K562 (cell line): ENCODE measurements around the gene TMEM154. TPM values are rescaled to one million over a fixed set of nuclear protein-coding genes. Genes with fewer than 3 reads are reported as not detected.

Source experiments
- ELF4 ChIP-seq: fragments of 450-650 bp; formaldehyde crosslinking; IDR thresholded peaks from 2 replicates; pipeline ENCODE4 v1.4.0; 2022; ENCODE audit warnings: missing genetic modification characterization
- EP300 ChIP-seq: IDR thresholded peaks from 2 replicates; pipeline ENCODE4 v1.6.1; 2012; ENCODE audit warnings: low read length, improper control_type of control experiment
- EP400 ChIP-seq: fragments of 450-650 bp; IDR thresholded peaks from 2 replicates; pipeline ENCODE4 v1.6.1; 2017; ENCODE audit warnings: antibody characterized with exemption, mild to moderate bottlenecking, moderate library complexity
- HDAC3 ChIP-seq: fragments of 450-650 bp; IDR thresholded peaks from 2 replicates; pipeline ENCODE4 v1.6.1; 2018; ENCODE audit warnings: borderline replicate concordance, mild to moderate bottlenecking, moderate library complexity; ENCODE audit not compliant: partially characterized antibody
- MTA2 ChIP-seq: fragments of 450-650 bp; IDR thresholded peaks from 2 replicates; pipeline ENCODE4 v1.6.1; 2016; ENCODE audit warnings: low read depth
- NCOA6 ChIP-seq: fragments of 450-650 bp; IDR thresholded peaks from 2 replicates; pipeline ENCODE4 v1.6.1; 2017; ENCODE audit warnings: mild to moderate bottlenecking
- PURB ChIP-seq: sonication (generic); formaldehyde crosslinking; IDR thresholded peaks from 2 replicates; pipeline ENCODE4 v1.9.0; 2021; ENCODE audit warnings: low read depth, mild to moderate bottlenecking, missing genetic modification reagents
- RBM34 ChIP-seq: fragments of 200-400 bp; formaldehyde crosslinking; IDR thresholded peaks from 2 replicates; pipeline ENCODE4 v1.6.1; 2018; ENCODE audit warnings: low read length, borderline replicate concordance; ENCODE audit not compliant: insufficient read depth
- SMARCA4 ChIP-seq: fragments of 450-650 bp; IDR thresholded peaks from 2 replicates; pipeline ENCODE4 v1.6.1; 2016
- SMARCB1 ChIP-seq: IDR thresholded peaks from 2 replicates; pipeline ENCODE4 v1.6.1; 2011; ENCODE audit warnings: improper control_type of control experiment, low read depth; ENCODE audit not compliant: insufficient read length
- SREBF2 ChIP-seq: sonication (generic); formaldehyde crosslinking; IDR thresholded peaks from 2 replicates; pipeline ENCODE4 v1.4.0; 2020; ENCODE audit warnings: mild to moderate bottlenecking, missing genetic modification reagents
- SRF ChIP-seq, 2 experiments: fragments of 250-450, 450-650 bp in 1 of 2; sonication (Bioruptor Pico) in 1 of 2; sonication (generic) in 1 of 2; formaldehyde crosslinking; IDR thresholded peaks; 2 replicates each; pipeline versions ENCODE4 v1.5.0 to v1.5.1; 2020 to 2022; ENCODE audit warnings: mild to moderate bottlenecking in 1 of 2, missing genetic modification reagents in 1 of 2
- SRSF1 ChIP-seq: fragments of 200-400 bp; formaldehyde crosslinking; IDR thresholded peaks from 2 replicates; pipeline ENCODE4 v1.6.1; 2017; ENCODE audit warnings: mild to moderate bottlenecking, low read depth, low read length, moderate library complexity
- TARDBP ChIP-seq: fragments of 450-650 bp; IDR thresholded peaks from 2 replicates; pipeline ENCODE4 v1.6.1; 2016
- ZBED1 ChIP-seq: IDR thresholded peaks from 2 replicates; pipeline ENCODE4 v1.6.1; 2014
- ZC3H4 ChIP-seq: sonication (generic); formaldehyde crosslinking; IDR thresholded peaks from 2 replicates; pipeline ENCODE4 v1.9.0; 2021; ENCODE audit warnings: missing genetic modification reagents, borderline replicate concordance
- ZC3H8 ChIP-seq: fragments of 450-650 bp; IDR thresholded peaks from 2 replicates; pipeline ENCODE4 v1.6.1; 2017
- ZNF551 ChIP-seq: fragments of 250-450 bp; sonication (Bioruptor Pico); IDR thresholded peaks from 2 replicates; pipeline ENCODE4 v1.5.0; 2021; ENCODE audit warnings: mild to moderate bottlenecking, moderate library complexity
- ZNF785 ChIP-seq: fragments of 250-450 bp; sonication (Bioruptor Pico); IDR thresholded peaks from 2 replicates; pipeline ENCODE4 v1.4.0; 2020; ENCODE audit warnings: mild to moderate bottlenecking
- polyA plus RNA-seq, 8 experiments: library from polyadenylated mRNA; depleted of rRNA in 4 of 8; stranded (reverse) in 5 of 8; unstranded in 3 of 8; fragments of >200 nt; fragmentation: Nextera tagmentation in 2 of 8; fragmentation: Illumina TruSeq in 1 of 8; extraction: Ambion mirVana in 2 of 8; extraction: Trizol in 1 of 8; gene quantifications; 2 replicates each; pipeline versions ENCODE4 v1.2.1 to v1.2.3, GENCODE V29; 2011 to 2014; ENCODE audit warnings: inconsistent platforms in 1 of 8, missing spikeins in 1 of 8
- total RNA-seq, 7 experiments: library from RNA; depleted of rRNA in 6 of 7; stranded (reverse); fragments of >200 nt in 6 of 7; fragmentation: Illumina TruSeq in 2 of 7; extraction: Trizol in 2 of 7; gene quantifications; 2 replicates each; pipeline versions ENCODE4 v1.2.1 to v1.2.3, GENCODE V29; 2011 to 2021; ENCODE audit warnings: low replicate concordance in 1 of 7
- TF ChIP-seq, protein P1 (sequence below): sonication (generic); formaldehyde crosslinking; IDR thresholded peaks from 2 replicates; pipeline ENCODE4 v1.8.1; 2023; ENCODE audit warnings: missing genetic modification reagents, mild to moderate bottlenecking, borderline replicate concordance
- TF ChIP-seq, protein P2 (sequence below): fragments of 200-800 bp; sonication (Bioruptor generic); IDR thresholded peaks from 2 replicates; pipeline ENCODE4 v1.6.1; 2017; ENCODE audit warnings: missing genetic modification characterization, missing compliant biosample characterization
- TF ChIP-seq, protein P3 (sequence below), 3 experiments: fragments of 200-800 bp in 1 of 3; sonication (Bioruptor generic) in 1 of 3; sonication (generic) in 1 of 3; formaldehyde crosslinking in 1 of 3; IDR thresholded peaks; 2 replicates each; pipeline versions ENCODE4 v1.6.1 to v1.8.0; 2016 to 2022; ENCODE audit warnings: mild to moderate bottlenecking in 2 of 3, missing compliant biosample characterization in 2 of 3, missing genetic modification characterization in 2 of 3, missing genetic modification reagents in 1 of 3
- TF ChIP-seq, protein P4 (sequence below): fragments of 250-450 bp; sonication (Bioruptor Pico); IDR thresholded peaks from 2 replicates; pipeline ENCODE4 v1.8.0; 2022; ENCODE audit warnings: moderate library complexity, mild to moderate bottlenecking, inconsistent platforms

The TMEM154 gene
- total and polyA plus RNA-seq, 9 of the 15 experiments (the other 6 are each of a cell fraction or from before 2014, with no cell fraction given), result 0.13 to 1.8 (median 0.58) TPM

DNA sequence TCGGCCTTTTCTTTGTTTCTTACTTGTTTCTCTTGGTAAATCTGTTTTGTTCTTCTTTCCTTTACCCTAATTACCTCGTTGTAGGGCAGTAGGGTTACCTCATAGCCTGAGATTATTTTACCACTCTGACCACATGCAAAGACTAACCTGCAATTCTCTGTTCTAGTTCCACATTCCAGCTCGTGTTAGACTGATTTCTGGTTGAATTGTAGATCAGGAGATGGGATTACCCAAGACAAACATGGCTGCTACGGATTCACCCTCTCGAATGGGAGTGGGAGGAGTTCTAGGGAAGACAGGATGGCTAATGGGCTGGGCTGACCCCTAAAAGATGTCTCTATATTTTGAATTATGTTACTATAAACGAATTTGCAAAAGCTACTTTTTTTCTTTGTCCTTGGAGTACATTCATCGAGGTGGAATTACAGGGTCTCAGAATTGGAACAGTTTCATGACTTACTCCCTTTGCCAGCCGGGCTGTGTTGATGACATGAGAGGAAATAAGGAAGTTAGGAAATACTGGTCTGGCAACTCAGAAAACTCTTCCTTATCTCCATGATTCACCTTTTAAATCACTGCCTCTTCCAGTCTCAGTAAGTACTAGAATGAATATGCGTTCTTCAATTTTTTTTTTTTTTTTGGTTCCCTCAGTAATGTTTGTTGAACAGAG, 107.2 kb downstream of the TMEM154 start (continued):
- TF ChIP-seq, protein P1, sequence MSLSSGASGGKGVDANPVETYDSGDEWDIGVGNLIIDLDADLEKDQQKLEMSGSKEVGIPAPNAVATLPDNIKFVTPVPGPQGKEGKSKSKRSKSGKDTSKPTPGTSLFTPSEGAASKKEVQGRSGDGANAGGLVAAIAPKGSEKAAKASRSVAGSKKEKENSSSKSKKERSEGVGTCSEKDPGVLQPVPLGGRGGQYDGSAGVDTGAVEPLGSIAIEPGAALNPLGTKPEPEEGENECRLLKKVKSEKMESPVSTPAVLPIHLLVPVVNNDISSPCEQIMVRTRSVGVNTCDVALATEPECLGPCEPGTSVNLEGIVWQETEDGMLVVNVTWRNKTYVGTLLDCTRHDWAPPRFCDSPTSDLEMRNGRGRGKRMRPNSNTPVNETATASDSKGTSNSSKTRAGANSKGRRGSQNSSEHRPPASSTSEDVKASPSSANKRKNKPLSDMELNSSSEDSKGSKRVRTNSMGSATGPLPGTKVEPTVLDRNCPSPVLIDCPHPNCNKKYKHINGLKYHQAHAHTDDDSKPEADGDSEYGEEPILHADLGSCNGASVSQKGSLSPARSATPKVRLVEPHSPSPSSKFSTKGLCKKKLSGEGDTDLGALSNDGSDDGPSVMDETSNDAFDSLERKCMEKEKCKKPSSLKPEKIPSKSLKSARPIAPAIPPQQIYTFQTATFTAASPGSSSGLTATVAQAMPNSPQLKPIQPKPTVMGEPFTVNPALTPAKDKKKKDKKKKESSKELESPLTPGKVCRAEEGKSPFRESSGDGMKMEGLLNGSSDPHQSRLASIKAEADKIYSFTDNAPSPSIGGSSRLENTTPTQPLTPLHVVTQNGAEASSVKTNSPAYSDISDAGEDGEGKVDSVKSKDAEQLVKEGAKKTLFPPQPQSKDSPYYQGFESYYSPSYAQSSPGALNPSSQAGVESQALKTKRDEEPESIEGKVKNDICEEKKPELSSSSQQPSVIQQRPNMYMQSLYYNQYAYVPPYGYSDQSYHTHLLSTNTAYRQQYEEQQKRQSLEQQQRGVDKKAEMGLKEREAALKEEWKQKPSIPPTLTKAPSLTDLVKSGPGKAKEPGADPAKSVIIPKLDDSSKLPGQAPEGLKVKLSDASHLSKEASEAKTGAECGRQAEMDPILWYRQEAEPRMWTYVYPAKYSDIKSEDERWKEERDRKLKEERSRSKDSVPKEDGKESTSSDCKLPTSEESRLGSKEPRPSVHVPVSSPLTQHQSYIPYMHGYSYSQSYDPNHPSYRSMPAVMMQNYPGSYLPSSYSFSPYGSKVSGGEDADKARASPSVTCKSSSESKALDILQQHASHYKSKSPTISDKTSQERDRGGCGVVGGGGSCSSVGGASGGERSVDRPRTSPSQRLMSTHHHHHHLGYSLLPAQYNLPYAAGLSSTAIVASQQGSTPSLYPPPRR (CRISPR knock-in tag), result no peak
- no peak for TF ChIP-seq ZNF551 (CRISPR knock-in tag)
- TF ChIP-seq ZC3H8, result no peak
- no peak for TF ChIP-seq NCOA6
- TF ChIP-seq SMARCB1, result no peak
- TF ChIP-seq MTA2, result peak; percentile 81
- TF ChIP-seq SRSF1, result no peak
- TF ChIP-seq TARDBP, result no peak; the same call in 1 of the 2 replicates
- no peak for TF ChIP-seq PURB
- TF ChIP-seq RBM34, result no peak
- TF ChIP-seq HDAC3, result peak; percentile 66
- no peak for TF ChIP-seq SREBF2 (CRISPR knock-in tag)
- no peak; the same call in 1 of the 2 replicates for TF ChIP-seq EP400
- peak; percentile 88 for TF ChIP-seq SMARCA4
- no peak for TF ChIP-seq ZNF785 (CRISPR knock-in tag)
- TF ChIP-seq, protein P2, sequence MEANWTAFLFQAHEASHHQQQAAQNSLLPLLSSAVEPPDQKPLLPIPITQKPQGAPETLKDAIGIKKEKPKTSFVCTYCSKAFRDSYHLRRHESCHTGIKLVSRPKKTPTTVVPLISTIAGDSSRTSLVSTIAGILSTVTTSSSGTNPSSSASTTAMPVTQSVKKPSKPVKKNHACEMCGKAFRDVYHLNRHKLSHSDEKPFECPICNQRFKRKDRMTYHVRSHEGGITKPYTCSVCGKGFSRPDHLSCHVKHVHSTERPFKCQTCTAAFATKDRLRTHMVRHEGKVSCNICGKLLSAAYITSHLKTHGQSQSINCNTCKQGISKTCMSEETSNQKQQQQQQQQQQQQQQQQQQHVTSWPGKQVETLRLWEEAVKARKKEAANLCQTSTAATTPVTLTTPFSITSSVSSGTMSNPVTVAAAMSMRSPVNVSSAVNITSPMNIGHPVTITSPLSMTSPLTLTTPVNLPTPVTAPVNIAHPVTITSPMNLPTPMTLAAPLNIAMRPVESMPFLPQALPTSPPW, result peak; percentile 50; the same call in 1 of the 2 replicates
- peak; percentile 90 for TF ChIP-seq EP300
- TF ChIP-seq SRF (CRISPR knock-in tag; IDR thresholded peaks at IDR 0.05), result no peak
- no peak for TF ChIP-seq ZC3H4 (CRISPR knock-in tag)
- TF ChIP-seq ELF4 (CRISPR knock-in tag), result no peak
- TF ChIP-seq, protein P3, sequence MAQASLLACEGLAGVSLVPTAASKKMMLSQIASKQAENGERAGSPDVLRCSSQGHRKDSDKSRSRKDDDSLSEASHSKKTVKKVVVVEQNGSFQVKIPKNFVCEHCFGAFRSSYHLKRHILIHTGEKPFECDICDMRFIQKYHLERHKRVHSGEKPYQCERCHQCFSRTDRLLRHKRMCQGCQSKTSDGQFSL (CRISPR knock-in tag; IDR thresholded peaks at IDR 0.05), result no peak
- TF ChIP-seq, protein P3 (tag; IDR thresholded peaks at IDR 0.05), result no peak
- TF ChIP-seq, protein P4, sequence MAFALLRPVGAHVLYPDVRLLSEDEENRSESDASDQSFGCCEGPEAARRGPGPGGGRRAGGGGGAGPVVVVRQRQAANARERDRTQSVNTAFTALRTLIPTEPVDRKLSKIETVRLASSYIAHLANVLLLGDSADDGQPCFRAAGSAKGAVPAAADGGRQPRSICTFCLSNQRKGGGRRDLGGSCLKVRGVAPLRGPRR, result no peak
- no peak for TF ChIP-seq ZBED1
